C4-2B (cell line): ENCODE results near the gene SAMD4B.

Experiments
- H3K27ac ChIP-seq: fragments of 450-650 bp; 2 replicates; pipeline ENCODE4 v1.5.1; 2017
- CTCF ChIP-seq: fragments of 450-650 bp; conservative IDR thresholded peaks from 2 replicates; pipeline ENCODE4 v1.5.1; 2017; ENCODE audit warnings: mild to moderate bottlenecking
- ZFX ChIP-seq: fragments of 450-650 bp; IDR thresholded peaks from 2 replicates; pipeline ENCODE4 v1.6.1; 2017

SAMD4B gene

DNA sequence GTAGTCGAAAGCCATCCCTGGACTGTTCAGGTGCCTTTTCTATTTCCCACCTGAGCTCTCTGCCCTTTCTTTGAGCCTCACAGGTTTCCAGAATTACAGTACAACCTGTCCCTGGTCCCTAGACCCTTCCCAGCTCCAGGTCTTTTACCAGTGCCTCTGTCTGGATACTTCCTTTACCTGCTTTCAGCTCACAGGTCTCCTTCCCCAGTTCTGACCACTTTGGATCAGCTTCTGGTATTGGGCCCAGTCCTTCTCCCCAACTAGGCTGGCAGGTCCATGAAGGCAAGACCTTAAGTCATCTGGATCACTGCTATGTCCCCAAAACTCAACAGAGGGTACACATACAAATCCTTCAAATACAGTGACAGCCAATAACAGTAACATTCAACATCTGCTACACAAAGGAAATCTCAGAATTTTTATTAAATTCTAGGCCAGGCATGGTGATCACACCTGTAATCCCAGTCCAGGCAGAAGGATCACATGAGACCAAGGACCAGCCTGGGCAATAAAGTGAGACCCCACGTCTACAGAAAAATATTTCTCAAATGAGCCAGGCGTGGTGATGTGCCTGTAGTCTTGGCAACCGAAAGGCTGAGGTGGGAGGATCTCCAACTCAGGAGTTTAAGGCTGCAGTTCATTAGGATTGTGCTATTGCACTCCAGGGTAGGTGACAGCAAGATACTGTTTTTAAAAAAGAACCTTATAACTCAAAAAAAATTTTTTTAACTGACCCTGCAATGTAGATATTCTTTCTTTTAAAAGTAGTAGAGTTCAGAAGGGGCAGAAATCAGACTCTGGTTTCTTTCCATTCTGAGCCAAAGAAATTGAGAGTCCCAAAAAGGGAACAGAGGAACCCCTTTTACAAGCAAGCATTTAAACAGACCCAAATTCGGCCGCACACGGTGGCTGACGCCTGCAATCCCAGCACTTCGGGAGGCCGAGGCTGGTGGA lies 92.2 kb downstream of the SAMD4B start:
- peak overlapping the region; percentile 95 for H3K27ac ChIP-seq
- TF ChIP-seq ZFX (no peak), CTCF (no peak)
